M059J (cell line): ENCODE results near the gene MAP7. TPM values are rescaled to one million over a fixed set of nuclear protein-coding genes. Genes with fewer than 3 reads are reported as not detected.
A peak's percentile ranks its signal among the peaks of the same experiment; 100 is the strongest.
"Not testable (repeated sequence)": the region's sequence is repeated elsewhere in the genome, so short reads cannot be mapped to it uniquely, and the experiment has no call there.

Experiments
- DNase-seq: peaks from one replicate; pipeline ENCODE4 v3.0.0-alpha.2; 2012; ENCODE audit warnings: low read depth
- total RNA-seq: library from RNA; depleted of rRNA; stranded (reverse); fragments of >200 nt; shearing (Covaris generic); gene quantifications from 2 replicates; pipeline ENCODE4 v1.2.3, GENCODE V29; 2014

MAP7 gene
- total RNA-seq, 1 experiment from 2014 or later: 0.49 TPM

GRCh38 chr6:136337606-136338005 lies 212.6 kb downstream of the MAP7 start:
- no peak for DNase-seq

- DNase-seq: no peak
These were observed 213.1 kb downstream of the MAP7 start for GRCh38 chr6:136337121-136337520.

- DNase-seq: no peak
These were observed 214.4 kb downstream of the MAP7 start for GRCh38 chr6:136335736-136336363.

- no peak for DNase-seq
These were observed 215.4 kb downstream of the MAP7 start for GRCh38 chr6:136334853-136335252.

- no peak for DNase-seq
These were observed 215.8 kb downstream of the MAP7 start for GRCh38 chr6:136334465-136334846.

GRCh38 chr6:136333824-136334464 lies 216.3 kb downstream of the MAP7 start:
- DNase-seq: no peak

GRCh38 chr6:136331461-136331860 lies 218.8 kb downstream of the MAP7 start:
- DNase-seq: no peak

GRCh38 chr6:136330634-136331033 lies 219.6 kb downstream of the MAP7 start:
- no peak for DNase-seq

- DNase-seq: peak; percentile 50
These were observed 224.1 kb downstream of the MAP7 start for GRCh38 chr6:136326038-136326553.

GRCh38 chr6:136324686-136325380 lies 225.4 kb downstream of the MAP7 start:
- no peak for DNase-seq

- no peak for DNase-seq
These were observed 226.7 kb downstream of the MAP7 start for GRCh38 chr6:136323431-136324112.

GRCh38 chr6:136319732-136320131 lies 230.5 kb downstream of the MAP7 start:
- DNase-seq: no peak

GRCh38 chr6:136318676-136319075 lies 231.5 kb downstream of the MAP7 start:
- no peak for DNase-seq

- DNase-seq: no peak
These were observed 232.3 kb downstream of the MAP7 start for GRCh38 chr6:136317971-136318370.

- peak; percentile 73 for DNase-seq
These were observed 233.1 kb downstream of the MAP7 start for GRCh38 chr6:136317021-136317694.

- DNase-seq: no peak
These were observed 234.6 kb downstream of the MAP7 start for GRCh38 chr6:136315594-136315993.

GRCh38 chr6:136312975-136313374 lies 237.2 kb downstream of the MAP7 start:
- DNase-seq: no peak

- no peak for DNase-seq
These were observed 240.4 kb downstream of the MAP7 start for GRCh38 chr6:136309729-136310311.

GRCh38 chr6:136309171-136309570 lies 241.1 kb downstream of the MAP7 start:
- DNase-seq: no peak

GRCh38 chr6:136308469-136308868 lies 241.8 kb downstream of the MAP7 start:
- DNase-seq: not testable (repeated sequence)

GRCh38 chr6:136307351-136307750 lies 242.9 kb downstream of the MAP7 start:
- DNase-seq: no peak
